Ovary (tissue), 3 donors: ENCODE data around the gene INO80C.

ENCODE experiments used
- POLR2A ChIP-seq: fragments of 450-650 bp; IDR thresholded peaks from one replicate; pipeline ENCODE4 v1.6.1; 2017; ENCODE audit warnings: antibody characterized with exemption, mild to moderate bottlenecking, moderate library complexity
- TF ChIP-seq, protein P1 (sequence below), 3 donors: fragments of 450-650 bp in 2 of 3; fragments of 200-600 bp in 1 of 3; IDR thresholded peaks; one replicate each; pipeline versions ENCODE4 v1.5.1 to v1.8.0; 2016 to 2022; ENCODE audit warnings: antibody characterized with exemption in 3 of 3, mild to moderate bottlenecking in 1 of 3
- donor health status: DM: no; HTN: no; CAD: no.

GRCh38 chr18:35465329-35465728 lies 32.4 kb downstream of the INO80C start:
- TF ChIP-seq, protein P1, sequence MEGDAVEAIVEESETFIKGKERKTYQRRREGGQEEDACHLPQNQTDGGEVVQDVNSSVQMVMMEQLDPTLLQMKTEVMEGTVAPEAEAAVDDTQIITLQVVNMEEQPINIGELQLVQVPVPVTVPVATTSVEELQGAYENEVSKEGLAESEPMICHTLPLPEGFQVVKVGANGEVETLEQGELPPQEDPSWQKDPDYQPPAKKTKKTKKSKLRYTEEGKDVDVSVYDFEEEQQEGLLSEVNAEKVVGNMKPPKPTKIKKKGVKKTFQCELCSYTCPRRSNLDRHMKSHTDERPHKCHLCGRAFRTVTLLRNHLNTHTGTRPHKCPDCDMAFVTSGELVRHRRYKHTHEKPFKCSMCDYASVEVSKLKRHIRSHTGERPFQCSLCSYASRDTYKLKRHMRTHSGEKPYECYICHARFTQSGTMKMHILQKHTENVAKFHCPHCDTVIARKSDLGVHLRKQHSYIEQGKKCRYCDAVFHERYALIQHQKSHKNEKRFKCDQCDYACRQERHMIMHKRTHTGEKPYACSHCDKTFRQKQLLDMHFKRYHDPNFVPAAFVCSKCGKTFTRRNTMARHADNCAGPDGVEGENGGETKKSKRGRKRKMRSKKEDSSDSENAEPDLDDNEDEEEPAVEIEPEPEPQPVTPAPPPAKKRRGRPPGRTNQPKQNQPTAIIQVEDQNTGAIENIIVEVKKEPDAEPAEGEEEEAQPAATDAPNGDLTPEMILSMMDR (IDR thresholded peaks at IDR 0.05), result no peak
- no peak for TF ChIP-seq POLR2A
